GM12801 (cell line): Measurements from ENCODE around the gene CYP2W1.

Experiments
- CTCF ChIP-seq: IDR thresholded peaks from one replicate; pipeline ENCODE4 v1.5.1; 2011; ENCODE audit warnings: control low read depth; ENCODE audit not compliant: insufficient read length; ENCODE audit errors: extremely low read depth

Gene CYP2W1

GRCh38 chr7:991729-992656 lies 9.0 kb downstream of the CYP2W1 start:
- TF ChIP-seq CTCF = no peak

- TF ChIP-seq CTCF = peak; percentile 44
Observed at GRCh38 chr7:992709-993607, 10.0 kb downstream of the CYP2W1 start.

- TF ChIP-seq CTCF = no peak
Observed at GRCh38 chr7:994592-995308, 11.8 kb downstream of the CYP2W1 start.

- no peak for TF ChIP-seq CTCF
Observed at GRCh38 chr7:995571-995970, 12.6 kb downstream of the CYP2W1 start.

- TF ChIP-seq CTCF = no peak
Observed at GRCh38 chr7:996079-996872, 13.3 kb downstream of the CYP2W1 start.

GRCh38 chr7:997404-998395 lies 14.7 kb downstream of the CYP2W1 start:
- no peak for TF ChIP-seq CTCF
